Measurements from ENCODE around the gene FRMD1.

Gene FRMD1

GRCh38 chr6:168113226-168113625, 34.2 kb upstream of the FRMD1 start:
- Histone ChIP-seq H3K9me3 (ENCODE audit: control insufficient read depth in 1 of 2, low read length in 2 of 2) (no peaks in the 10 kb centered on the region), H3K27ac (ENCODE audit: low read depth, low read length) (no peak overlapping the region), H3K27me3 (ENCODE audit: control insufficient read depth in 1 of 2, insufficient read depth in 2 of 2, low read length in 2 of 2) (no peaks in the 10 kb centered on the region), H3K4me3 (ENCODE audit: low read depth in 1 of 2, low read length in 2 of 2) (no peak overlapping the region), H3K9ac (ENCODE audit: low read depth in 1 of 2, low read length in 2 of 2) (no peak overlapping the region), H3K4me1 (ENCODE audit: control insufficient read depth in 1 of 2, insufficient read depth in 2 of 2, low read length in 2 of 2) (peaks cover 6 to 8% of the 10 kb centered on the region in 2 donors), H3K36me3 (ENCODE audit: control insufficient read depth in 1 of 2, insufficient read depth in 2 of 2, low read length in 2 of 2) (no peaks in the 10 kb centered on the region)

- Histone ChIP-seq H3K9me3 (ENCODE audit: control insufficient read depth in 1 of 2, low read length in 2 of 2) (no peaks in the 10 kb centered on the region), H3K27ac (ENCODE audit: low read depth, low read length) (no peak overlapping the region), H3K4me3 (ENCODE audit: low read depth in 1 of 2, low read length in 2 of 2) (no peak overlapping the region), H3K36me3 (ENCODE audit: control insufficient read depth in 1 of 2, insufficient read depth in 2 of 2, low read length in 2 of 2) (no peaks in the 10 kb centered on the region), H3K9ac (ENCODE audit: low read depth in 1 of 2, low read length in 2 of 2) (no peak overlapping the region), H3K27me3 (ENCODE audit: control insufficient read depth in 1 of 2, insufficient read depth in 2 of 2, low read length in 2 of 2) (no peaks in the 10 kb centered on the region), H3K4me1 (ENCODE audit: control insufficient read depth in 1 of 2, insufficient read depth in 2 of 2, low read length in 2 of 2) (peaks cover 0 to under 1% of the 10 kb centered on the region in 2 donors)
These were observed 32.9 kb upstream of the FRMD1 start for GRCh38 chr6:168111911-168112310.

- Histone ChIP-seq H3K4me3 (ENCODE audit: low read depth in 1 of 2, low read length in 2 of 2) (no peak overlapping the region), H3K9me3 (ENCODE audit: control insufficient read depth in 1 of 2, low read length in 2 of 2) (no peaks in the 10 kb centered on the region), H3K27ac (ENCODE audit: low read depth, low read length) (no peak overlapping the region), H3K9ac (ENCODE audit: low read depth in 1 of 2, low read length in 2 of 2) (no peak overlapping the region), H3K4me1 (ENCODE audit: control insufficient read depth in 1 of 2, insufficient read depth in 2 of 2, low read length in 2 of 2) (no peaks in the 10 kb centered on the region), H3K36me3 (ENCODE audit: control insufficient read depth in 1 of 2, insufficient read depth in 2 of 2, low read length in 2 of 2) (no peaks in the 10 kb centered on the region), H3K27me3 (ENCODE audit: control insufficient read depth in 1 of 2, insufficient read depth in 2 of 2, low read length in 2 of 2) (no peaks in the 10 kb centered on the region)
These were observed 31.4 kb upstream of the FRMD1 start for GRCh38 chr6:168110437-168110836.

GRCh38 chr6:168109171-168109570, 30.2 kb upstream of the FRMD1 start:
- H3K4me1 ChIP-seq (ENCODE audit: control insufficient read depth in 1 of 2, insufficient read depth in 2 of 2, low read length in 2 of 2): no peaks in the 10 kb centered on the region

GRCh38 chr6:168107191-168107983, 28.4 kb upstream of the FRMD1 start:
- H3K9ac ChIP-seq (ENCODE audit: low read depth in 1 of 2, low read length in 2 of 2): no peak overlapping the region
- peaks cover 8 to 10% of the 10 kb centered on the region in 2 donors for H3K27me3 ChIP-seq (ENCODE audit: control insufficient read depth in 1 of 2, insufficient read depth in 2 of 2, low read length in 2 of 2)
- no peak overlapping the region for H3K4me3 ChIP-seq (ENCODE audit: low read depth in 1 of 2, low read length in 2 of 2)
- no peaks in the 10 kb centered on the region for H3K9me3 ChIP-seq (ENCODE audit: control insufficient read depth in 1 of 2, low read length in 2 of 2)
- H3K27ac ChIP-seq (ENCODE audit: low read depth, low read length): no peak overlapping the region
- H3K4me1 ChIP-seq (ENCODE audit: control insufficient read depth in 1 of 2, insufficient read depth in 2 of 2, low read length in 2 of 2): no peaks in the 10 kb centered on the region
- H3K36me3 ChIP-seq (ENCODE audit: control insufficient read depth in 1 of 2, insufficient read depth in 2 of 2, low read length in 2 of 2): no peaks in the 10 kb centered on the region

More at GRCh38 chr6:168109171-168109570, 30.2 kb upstream of the FRMD1 start:
- H3K9ac ChIP-seq (ENCODE audit: low read depth in 1 of 2, low read length in 2 of 2): no peak overlapping the region
- H3K27ac ChIP-seq (ENCODE audit: low read depth, low read length): no peak overlapping the region
- H3K27me3 ChIP-seq (ENCODE audit: control insufficient read depth in 1 of 2, insufficient read depth in 2 of 2, low read length in 2 of 2): peaks cover 0 to 3% of the 10 kb centered on the region in 2 donors
- H3K9me3 ChIP-seq (ENCODE audit: control insufficient read depth in 1 of 2, low read length in 2 of 2): no peaks in the 10 kb centered on the region
- H3K36me3 ChIP-seq (ENCODE audit: control insufficient read depth in 1 of 2, insufficient read depth in 2 of 2, low read length in 2 of 2): no peaks in the 10 kb centered on the region
- no peak overlapping the region for H3K4me3 ChIP-seq (ENCODE audit: low read depth in 1 of 2, low read length in 2 of 2)

- H3K4me3 ChIP-seq (ENCODE audit: low read depth in 1 of 2, low read length in 2 of 2): no peak overlapping the region
- no peaks in the 10 kb centered on the region for H3K36me3 ChIP-seq (ENCODE audit: control insufficient read depth in 1 of 2, insufficient read depth in 2 of 2, low read length in 2 of 2)
- H3K9ac ChIP-seq (ENCODE audit: low read depth in 1 of 2, low read length in 2 of 2): no peak overlapping the region
- H3K27me3 ChIP-seq (ENCODE audit: control insufficient read depth in 1 of 2, insufficient read depth in 2 of 2, low read length in 2 of 2): peaks cover 13 to 17% of the 10 kb centered on the region in 2 donors
- H3K4me1 ChIP-seq (ENCODE audit: control insufficient read depth in 1 of 2, insufficient read depth in 2 of 2, low read length in 2 of 2): no peaks in the 10 kb centered on the region
- no peak overlapping the region for H3K27ac ChIP-seq (ENCODE audit: low read depth, low read length)
- H3K9me3 ChIP-seq (ENCODE audit: control insufficient read depth in 1 of 2, low read length in 2 of 2): no peaks in the 10 kb centered on the region
These were observed 27.6 kb upstream of the FRMD1 start for GRCh38 chr6:168106633-168107005.

- peaks cover 16 to 17% of the 10 kb centered on the region in 2 donors for H3K27me3 ChIP-seq (ENCODE audit: control insufficient read depth in 1 of 2, insufficient read depth in 2 of 2, low read length in 2 of 2)
- no peak overlapping the region for H3K27ac ChIP-seq (ENCODE audit: low read depth, low read length)
- no peaks in the 10 kb centered on the region for H3K9me3 ChIP-seq (ENCODE audit: control insufficient read depth in 1 of 2, low read length in 2 of 2)
- H3K36me3 ChIP-seq (ENCODE audit: control insufficient read depth in 1 of 2, insufficient read depth in 2 of 2, low read length in 2 of 2): no peaks in the 10 kb centered on the region
- no peak overlapping the region for H3K4me3 ChIP-seq (ENCODE audit: low read depth in 1 of 2, low read length in 2 of 2)
- no peaks in the 10 kb centered on the region for H3K4me1 ChIP-seq (ENCODE audit: control insufficient read depth in 1 of 2, insufficient read depth in 2 of 2, low read length in 2 of 2)
- H3K9ac ChIP-seq (ENCODE audit: low read depth in 1 of 2, low read length in 2 of 2): no peak overlapping the region
These were observed 27.0 kb upstream of the FRMD1 start for GRCh38 chr6:168105813-168106632.

GRCh38 chr6:168104636-168105035, 25.6 kb upstream of the FRMD1 start:
- no peak overlapping the region for H3K27ac ChIP-seq (ENCODE audit: low read depth, low read length)
- peaks cover 24 to 25% of the 10 kb centered on the region in 2 donors for H3K27me3 ChIP-seq (ENCODE audit: control insufficient read depth in 1 of 2, insufficient read depth in 2 of 2, low read length in 2 of 2)
- H3K36me3 ChIP-seq (ENCODE audit: control insufficient read depth in 1 of 2, insufficient read depth in 2 of 2, low read length in 2 of 2): no peaks in the 10 kb centered on the region
- no peak overlapping the region for H3K4me3 ChIP-seq (ENCODE audit: low read depth in 1 of 2, low read length in 2 of 2)
- no peaks in the 10 kb centered on the region for H3K4me1 ChIP-seq (ENCODE audit: control insufficient read depth in 1 of 2, insufficient read depth in 2 of 2, low read length in 2 of 2)
- no peak overlapping the region for H3K9ac ChIP-seq (ENCODE audit: low read depth in 1 of 2, low read length in 2 of 2)
- H3K9me3 ChIP-seq (ENCODE audit: control insufficient read depth in 1 of 2, low read length in 2 of 2): no peaks in the 10 kb centered on the region

GRCh38 chr6:168103050-168103830, 24.2 kb upstream of the FRMD1 start:
- Histone ChIP-seq H3K4me1 (ENCODE audit: control insufficient read depth in 1 of 2, insufficient read depth in 2 of 2, low read length in 2 of 2) (no peaks in the 10 kb centered on the region), H3K27me3 (ENCODE audit: control insufficient read depth in 1 of 2, insufficient read depth in 2 of 2, low read length in 2 of 2) (peaks cover 24 to 26% of the 10 kb centered on the region in 2 donors), H3K9ac (ENCODE audit: low read depth in 1 of 2, low read length in 2 of 2) (no peak overlapping the region), H3K4me3 (ENCODE audit: low read depth in 1 of 2, low read length in 2 of 2) (no peak overlapping the region), H3K27ac (ENCODE audit: low read depth, low read length) (no peak overlapping the region), H3K36me3 (ENCODE audit: control insufficient read depth in 1 of 2, insufficient read depth in 2 of 2, low read length in 2 of 2) (no peaks in the 10 kb centered on the region), H3K9me3 (ENCODE audit: control insufficient read depth in 1 of 2, low read length in 2 of 2) (no peaks in the 10 kb centered on the region)

All from duodenal mucosa (tissue), 2 donors.